Measurements from ENCODE around the gene TMEM26. TPM values are rescaled to one million over a fixed set of nuclear protein-coding genes. Genes with fewer than 3 reads are reported as not detected.
A peak's percentile ranks its signal among the peaks of the same experiment; 100 is the strongest.

TMEM26 gene
- total and polyA plus RNA-seq, 2 experiments from 2014 or later: 1.0 to 1.9 TPM

DNA sequence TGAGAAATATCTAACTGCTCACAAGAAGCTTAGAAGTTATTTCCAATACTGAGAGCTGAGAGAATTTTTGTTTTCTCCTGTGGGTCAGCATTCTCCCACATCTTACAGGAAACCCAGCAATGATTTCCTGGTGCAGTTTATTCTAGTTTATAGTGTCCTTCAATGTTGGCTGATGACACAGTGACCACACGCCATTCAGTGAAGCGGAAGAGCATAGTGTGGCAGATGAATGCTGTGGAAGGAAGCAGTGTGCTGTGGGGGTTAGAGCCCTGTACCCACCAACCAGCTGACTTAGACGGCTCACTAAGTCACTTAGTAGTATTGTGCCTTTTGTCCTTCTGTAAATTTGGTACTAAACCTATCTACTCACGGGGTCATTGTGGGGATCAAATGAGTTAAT lies 1.4 kb upstream of the TMEM26 start (continued):
- TF ChIP-seq, protein P1, sequence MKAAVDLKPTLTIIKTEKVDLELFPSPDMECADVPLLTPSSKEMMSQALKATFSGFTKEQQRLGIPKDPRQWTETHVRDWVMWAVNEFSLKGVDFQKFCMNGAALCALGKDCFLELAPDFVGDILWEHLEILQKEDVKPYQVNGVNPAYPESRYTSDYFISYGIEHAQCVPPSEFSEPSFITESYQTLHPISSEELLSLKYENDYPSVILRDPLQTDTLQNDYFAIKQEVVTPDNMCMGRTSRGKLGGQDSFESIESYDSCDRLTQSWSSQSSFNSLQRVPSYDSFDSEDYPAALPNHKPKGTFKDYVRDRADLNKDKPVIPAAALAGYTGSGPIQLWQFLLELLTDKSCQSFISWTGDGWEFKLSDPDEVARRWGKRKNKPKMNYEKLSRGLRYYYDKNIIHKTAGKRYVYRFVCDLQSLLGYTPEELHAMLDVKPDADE (IDR thresholded peaks at IDR 0.05): no peak
- TF ChIP-seq NANOG (IDR thresholded peaks at IDR 0.05; ENCODE audit: borderline replicate concordance): no peak
- TF ChIP-seq ZNF114 (CRISPR knock-in tag; IDR thresholded peaks at IDR 0.05): no peak
- no peak for TF ChIP-seq REST (IDR thresholded peaks at IDR 0.05; ENCODE audit: unreplicated experiment)

GRCh38 chr10:61452151-61452651 lies 980 bp downstream of the TMEM26 start:
- H3K79me2 ChIP-seq (replicated peaks; ENCODE audit: insufficient read depth): no peaks in the 10 kb centered on the region; the same call in 1 of the 2 replicates
- Mint-ChIP-seq H3K4me3 (peak overlapping the region; percentile 94), H3K27ac (no peak overlapping the region), H3K27me3 (ENCODE audit: insufficient read depth, low read depth, poor library complexity) (peaks cover 19% of the 10 kb centered on the region), H3K4me1 (peaks cover 40% of the 10 kb centered on the region), H3K9me3 (no peaks in the 10 kb centered on the region), H3K36me3 (ENCODE audit: low read depth) (no peaks in the 10 kb centered on the region)
- H4K20me1 ChIP-seq (replicated peaks; ENCODE audit: insufficient read depth): no peaks in the 10 kb centered on the region
- H3K9me2 ChIP-seq (ENCODE audit: insufficient read depth): no peaks in the 10 kb centered on the region
- peaks cover 23% of the 10 kb centered on the region; the same call in 1 of the 2 replicates for H3K4me1 ChIP-seq (ENCODE audit: insufficient read depth)
- peak; percentile 67 for ATAC-seq
- H3F3A ChIP-seq (replicated peaks; ENCODE audit: low read depth): no peaks in the 10 kb centered on the region
- H3K4me2 ChIP-seq: peak overlapping the region; percentile 97
- H3K27ac ChIP-seq (ENCODE audit: low read depth): no peak overlapping the region
- H3K36me3 ChIP-seq (ENCODE audit: insufficient read depth): no peaks in the 10 kb centered on the region
- peaks cover 39% of the 10 kb centered on the region for H3K27me3 ChIP-seq (ENCODE audit: insufficient read depth)
- peak; percentile 71 for DNase-seq (ENCODE audit: low spot score)
- H3K4me3 ChIP-seq: peak overlapping the region; percentile 89
- peak overlapping the region; percentile 99 for H2AFZ ChIP-seq
- no peak for TF ChIP-seq STAT1 (IDR thresholded peaks at IDR 0.05; ENCODE audit: unreplicated experiment)
- no peak for TF ChIP-seq JUNB (IDR thresholded peaks at IDR 0.05; ENCODE audit: unreplicated experiment)
- no peak for TF ChIP-seq ZNF114 (CRISPR knock-in tag; IDR thresholded peaks at IDR 0.05)
- TF ChIP-seq POLR2AphosphoS5 (IDR thresholded peaks at IDR 0.05; ENCODE audit: low read depth): peak; percentile 49
- TF ChIP-seq EZH2phosphoT487 (IDR thresholded peaks at IDR 0.05; ENCODE audit: unreplicated experiment): no peak
- no peak for TF ChIP-seq CREB1 (CRISPR knock-in tag; IDR thresholded peaks at IDR 0.05; ENCODE audit: low read depth)
- no peak for TF ChIP-seq ZNF331 (CRISPR knock-in tag; IDR thresholded peaks at IDR 0.05; ENCODE audit: low read depth)
- no peak for TF ChIP-seq ZNF462 (CRISPR knock-in tag; IDR thresholded peaks at IDR 0.05)
- TF ChIP-seq EZH2 (IDR thresholded peaks at IDR 0.05; ENCODE audit: low read depth, unreplicated experiment): peak; percentile 32

All from GM23338 (cell line).